AG04450 (cell line): ENCODE measurements around the gene ZNF474. TPM values are rescaled to one million over a fixed set of nuclear protein-coding genes. Genes with fewer than 3 reads are reported as not detected.

Experiments
- CTCF ChIA-PET: fragments of 300-600, 350-600 bp; formaldehyde crosslinking; extraction: SDS; loops from one replicate; lab custom pipeline; 2022; ENCODE audit warnings: antibody characterized with exemption, inconsistent platforms; lab: Charles Lee
- POLR2A ChIA-PET: fragments of 350-600 bp; formaldehyde crosslinking; extraction: SDS; loops from one replicate; lab custom pipeline; 2021; ENCODE audit warnings: antibody characterized with exemption, inconsistent platforms; lab: Yijun Ruan, JAX
- DNase-seq: peaks from one replicate; pipeline ENCODE4 v3.0.0-alpha.2; 2011; ENCODE audit warnings: low read depth, low spot score
- H3K27ac ChIP-seq: one replicate; pipeline ENCODE4 v1.5.1; 2012; ENCODE audit warnings: low read depth, low read length, control low read depth
- H3K27me3 ChIP-seq: one replicate; pipeline ENCODE4 v1.6.0; 2012; ENCODE audit warnings: low read length; ENCODE audit not compliant: control insufficient read depth, insufficient read depth
- H3K4me3 ChIP-seq: 2 replicates; pipeline ENCODE4 v1.5.1; 2011; ENCODE audit warnings: mild to moderate bottlenecking, low read depth, low read length, control low read depth
- H3K9me3 ChIP-seq: 2 replicates; pipeline ENCODE4 v1.5.1; 2012; ENCODE audit warnings: low read length; ENCODE audit not compliant: control insufficient read depth, insufficient read depth
- polyA plus RNA-seq: library from polyadenylated mRNA; depleted of rRNA; stranded (reverse); fragments of >200 nt; gene quantifications from 2 replicates; pipeline ENCODE4 v1.2.3, GENCODE V29; 2011
- TF ChIP-seq, protein P1 (sequence below): IDR thresholded peaks from 2 replicates; pipeline ENCODE4 v1.5.1; 2011; ENCODE audit warnings: low read depth, low read length, control low read depth, inconsistent platforms

Gene ZNF474
- polyA plus RNA-seq, 1 experiment: 0.37 TPM

DNA sequence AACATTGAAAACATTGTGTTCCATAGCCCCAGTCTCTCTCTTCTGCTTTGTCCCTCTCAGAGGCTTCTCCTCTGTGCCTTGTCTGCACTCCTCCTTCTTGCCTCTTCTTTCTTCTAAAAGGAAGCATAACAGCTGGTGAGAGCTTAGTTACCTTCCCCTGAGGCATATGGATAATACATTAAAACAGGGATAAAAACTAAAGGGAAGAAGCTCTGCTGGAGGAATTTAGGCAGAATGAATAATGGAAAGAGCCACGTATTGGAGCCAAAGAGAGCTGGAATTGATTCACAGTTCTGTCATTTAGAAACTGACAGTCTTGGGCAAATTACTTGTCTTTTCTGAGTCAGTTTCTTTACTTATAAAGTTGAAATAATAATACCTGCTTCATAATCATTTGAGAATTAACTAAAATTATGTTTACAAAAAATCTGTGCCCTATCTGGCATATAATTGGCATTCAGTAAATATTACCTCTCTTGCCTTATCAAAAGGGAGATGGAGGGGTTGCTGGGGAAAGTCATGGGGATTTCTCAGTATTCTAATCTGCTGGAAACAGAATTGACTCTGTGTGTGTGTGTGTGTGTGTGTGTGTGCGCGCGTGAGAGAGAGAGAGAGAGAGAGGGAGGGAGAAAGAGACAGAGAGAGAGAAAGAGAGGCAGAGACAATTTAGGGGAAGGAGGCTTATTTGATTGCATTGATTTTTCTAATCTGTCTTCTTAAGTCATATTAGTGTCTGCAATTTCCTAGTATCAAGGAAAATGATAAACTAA, 20.2 kb downstream of the ZNF474 start:
- POLR2A ChIA-PET: no interaction called here
- Histone ChIP-seq H3K4me3 (no peak overlapping the region), H3K27me3 (no peaks in the 10 kb centered on the region), H3K9me3 (no peaks in the 10 kb centered on the region), H3K27ac (no peak overlapping the region)
- TF ChIP-seq, protein P1, sequence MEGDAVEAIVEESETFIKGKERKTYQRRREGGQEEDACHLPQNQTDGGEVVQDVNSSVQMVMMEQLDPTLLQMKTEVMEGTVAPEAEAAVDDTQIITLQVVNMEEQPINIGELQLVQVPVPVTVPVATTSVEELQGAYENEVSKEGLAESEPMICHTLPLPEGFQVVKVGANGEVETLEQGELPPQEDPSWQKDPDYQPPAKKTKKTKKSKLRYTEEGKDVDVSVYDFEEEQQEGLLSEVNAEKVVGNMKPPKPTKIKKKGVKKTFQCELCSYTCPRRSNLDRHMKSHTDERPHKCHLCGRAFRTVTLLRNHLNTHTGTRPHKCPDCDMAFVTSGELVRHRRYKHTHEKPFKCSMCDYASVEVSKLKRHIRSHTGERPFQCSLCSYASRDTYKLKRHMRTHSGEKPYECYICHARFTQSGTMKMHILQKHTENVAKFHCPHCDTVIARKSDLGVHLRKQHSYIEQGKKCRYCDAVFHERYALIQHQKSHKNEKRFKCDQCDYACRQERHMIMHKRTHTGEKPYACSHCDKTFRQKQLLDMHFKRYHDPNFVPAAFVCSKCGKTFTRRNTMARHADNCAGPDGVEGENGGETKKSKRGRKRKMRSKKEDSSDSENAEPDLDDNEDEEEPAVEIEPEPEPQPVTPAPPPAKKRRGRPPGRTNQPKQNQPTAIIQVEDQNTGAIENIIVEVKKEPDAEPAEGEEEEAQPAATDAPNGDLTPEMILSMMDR: no peak
- no peak for DNase-seq
- CTCF ChIA-PET: interaction anchor here (1.0 to 1.5 kb wide), 3 partner anchors 47 to 73 kb away, joined by 3 to 7 read pairs (median 3); partner anchors contain the start of gene LOX

DNA sequence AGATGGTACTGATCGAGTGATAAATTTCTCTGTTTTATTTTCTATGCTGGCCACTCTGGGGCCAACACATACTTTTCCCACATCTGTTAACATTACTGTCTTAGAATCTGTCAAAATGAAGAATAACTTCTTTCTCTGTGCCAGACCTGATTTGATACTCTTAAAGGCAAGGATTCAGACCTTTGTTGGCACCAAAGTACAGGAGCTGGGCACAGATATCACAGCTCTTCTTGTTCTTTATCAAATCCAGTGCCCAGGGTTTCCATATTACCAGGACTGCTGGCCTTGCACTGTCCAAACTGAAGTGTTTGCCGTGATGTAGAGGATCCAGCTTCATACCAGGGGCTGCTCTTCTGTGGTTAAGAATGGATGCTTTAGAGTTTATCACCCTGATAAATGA, 20.9 kb downstream of the ZNF474 start:
- H3K9me3 ChIP-seq: no peaks in the 10 kb centered on the region
- H3K4me3 ChIP-seq: no peak overlapping the region
- TF ChIP-seq, protein P1: no peak
- ChIA-PET CTCF (interaction anchor here (0.6 to 1.5 kb wide), 3 partner anchors 22 to 73 kb away, joined by 3 to 7 read pairs (median 3); partner anchors contain the start of gene LOX), POLR2A (no interaction called here)
- DNase-seq: no peak
- no peak overlapping the region for H3K27ac ChIP-seq
- H3K27me3 ChIP-seq: no peaks in the 10 kb centered on the region

DNA sequence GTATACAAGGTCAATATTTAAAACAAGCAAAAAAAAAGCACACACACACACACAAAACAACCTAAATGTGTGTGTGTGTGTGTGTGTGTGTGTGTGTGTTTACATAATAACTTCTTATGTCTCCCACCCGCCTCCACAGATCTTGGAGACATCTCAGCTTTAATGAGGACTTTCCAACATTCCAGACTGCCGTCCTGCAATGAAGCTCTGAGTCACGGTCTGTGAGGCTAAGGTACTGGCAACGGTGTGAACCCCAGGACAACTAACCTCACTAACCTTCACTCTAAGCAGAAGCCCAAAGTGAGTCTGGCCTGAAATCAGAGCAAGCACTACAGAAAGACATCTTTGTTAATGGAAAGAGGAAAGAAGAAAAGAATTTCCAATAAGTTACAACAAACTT, 22.3 kb downstream of the ZNF474 start:
- no peak for DNase-seq
- ChIA-PET CTCF (interaction anchor here (1.4 to 1.5 kb wide), 2 partner anchors 11 to 50 kb away, joined by 3 to 5 read pairs; no protein-coding TSS in a partner anchor), POLR2A (interaction anchor here (0.7 to 2.5 kb wide), 3 partner anchors 12 to 182 kb away, joined by 3 to 8 read pairs (median 5); no protein-coding TSS in a partner anchor)
- TF ChIP-seq, protein P1: no peak
- no peaks in the 10 kb centered on the region for H3K9me3 ChIP-seq
- H3K27me3 ChIP-seq: no peaks in the 10 kb centered on the region
- H3K4me3 ChIP-seq: no peak overlapping the region
- H3K27ac ChIP-seq: no peak overlapping the region

DNA sequence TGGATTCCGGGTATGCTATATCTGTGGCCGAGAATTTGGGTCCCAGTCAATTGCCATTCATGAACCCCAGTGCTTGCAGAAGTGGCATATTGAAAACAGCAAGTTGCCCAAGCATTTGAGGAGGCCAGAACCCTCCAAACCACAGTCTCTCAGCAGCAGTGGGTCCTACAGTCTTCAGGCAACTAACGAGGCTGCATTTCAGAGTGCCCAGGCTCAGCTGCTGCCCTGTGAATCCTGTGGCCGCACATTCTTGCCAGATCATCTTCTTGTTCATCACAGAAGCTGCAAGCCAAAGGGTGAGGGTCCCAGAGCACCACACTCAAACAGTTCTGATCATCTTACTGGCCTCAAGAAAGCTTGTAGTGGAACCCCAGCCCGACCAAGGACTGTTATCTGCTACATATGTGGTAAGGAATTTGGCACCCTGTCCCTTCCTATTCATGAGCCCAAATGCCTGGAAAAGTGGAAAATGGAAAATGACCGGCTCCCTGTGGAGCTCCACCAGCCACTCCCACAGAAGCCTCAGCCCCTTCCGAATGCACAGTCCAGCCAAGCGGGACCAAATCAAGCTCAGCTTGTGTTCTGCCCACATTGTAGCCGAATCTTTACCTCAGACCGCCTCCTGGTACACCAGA, 23.0 kb downstream of the ZNF474 start:
- no peak for DNase-seq
- CTCF ChIA-PET: interaction anchor here (0.6 to 1.5 kb wide), 3 partner anchors 12 to 186 kb away, joined by 3 to 5 read pairs (median 4); no protein-coding TSS in a partner anchor

More for the DNA sequence above, 23.0 kb downstream of the ZNF474 start:
- POLR2A ChIA-PET: interaction anchor here (1.2 to 2.5 kb wide), 2 partner anchors 11 to 183 kb away, joined by 5 to 8 read pairs; no protein-coding TSS in a partner anchor
- TF ChIP-seq, protein P1: no peak
- Histone ChIP-seq H3K27ac (peak overlapping the region; percentile 59), H3K4me3 (no peak overlapping the region), H3K9me3 (no peaks in the 10 kb centered on the region), H3K27me3 (no peaks in the 10 kb centered on the region)
